IMR-90 (cell line): Measurements from ENCODE around the gene EFHD2. TPM values are rescaled to one million over a fixed set of nuclear protein-coding genes. Genes with fewer than 3 reads are reported as not detected.
A peak's percentile ranks its signal among the peaks of the same experiment; 100 is the strongest.

Experiments
- ATAC-seq: fragments of 200-7000 bp; cut with Tn5 transposase; 2 replicates; pipeline ENCODE4 v1.9.1; 2020; ENCODE audit warnings: low read depth, mild to moderate bottlenecking, moderate library complexity
- BruUV-seq: library from RNA; stranded (reverse); fragments of 400-500 nt; replicated peaks from 2 replicates; lab custom pipeline; 2021; lab: Mats Ljungman, UMichigan
- CTCF ChIA-PET: fragments of 300-600 bp; formaldehyde crosslinking; extraction: SDS; loops from one replicate; lab custom pipeline; 2021; ENCODE audit warnings: antibody characterized with exemption; lab: Yijun Ruan, JAX
- POLR2A ChIA-PET: fragments of 300-600 bp; sonication (Branson Sonifier 250); formaldehyde crosslinking; loops from one replicate; lab custom pipeline; 2022; ENCODE audit warnings: antibody characterized with exemption; ENCODE audit not compliant: unreplicated experiment; lab: Charles Lee
- DNase-seq: peaks from one replicate; pipeline ENCODE4 v3.0.0; 2013
- H2AFZ ChIP-seq: replicated peaks from 2 replicates; pipeline ENCODE3; 2013; ENCODE audit warnings: low read length, mild to moderate bottlenecking; ENCODE audit not compliant: poor library complexity
- H2AK5ac ChIP-seq: 2 replicates; pipeline ENCODE4 v1.6.1; 2013; ENCODE audit warnings: low read depth, low read length, inconsistent platforms
- H2AK9ac ChIP-seq: replicated peaks from 2 replicates; pipeline ENCODE3; 2013; ENCODE audit warnings: mild to moderate bottlenecking, low read depth, low read length, moderate library complexity; ENCODE audit not compliant: poor library complexity
- H2BK120ac ChIP-seq: 2 replicates; pipeline ENCODE4 v1.6.1; 2013; ENCODE audit warnings: low read depth, low read length, inconsistent platforms
- H2BK15ac ChIP-seq: 3 replicates; pipeline ENCODE4 v1.6.1; 2013; ENCODE audit warnings: low read depth, low read length, inconsistent platforms
- H2BK20ac ChIP-seq: 2 replicates; pipeline ENCODE4 v1.6.1; 2013; ENCODE audit warnings: low read depth, mild to moderate bottlenecking, inconsistent platforms, low read length, moderate library complexity
- H2BK5ac ChIP-seq: 2 replicates; pipeline ENCODE4 v1.6.1; 2013; ENCODE audit warnings: mild to moderate bottlenecking, low read depth, low read length, inconsistent platforms; ENCODE audit not compliant: poor library complexity, severe bottlenecking
- H3K14ac ChIP-seq: replicated peaks from 2 replicates; pipeline ENCODE4 v1.6.1; 2013; ENCODE audit warnings: low read depth, low read length, inconsistent platforms
- H3K18ac ChIP-seq: 2 replicates; pipeline ENCODE4 v1.6.1; 2013; ENCODE audit warnings: low read depth, low read length, control low read depth
- H3K23ac ChIP-seq: 2 replicates; pipeline ENCODE4 v1.6.1; 2013; ENCODE audit warnings: low read depth, low read length, inconsistent platforms
- H3K27ac ChIP-seq: 2 replicates; pipeline ENCODE4 v1.5.1; 2013; ENCODE audit warnings: mild to moderate bottlenecking, control low read depth, low read length; ENCODE audit not compliant: insufficient read depth
- H3K27me3 ChIP-seq: 2 replicates; pipeline ENCODE4 v1.6.1; 2013; ENCODE audit warnings: low read length; ENCODE audit not compliant: control insufficient read depth, insufficient read depth
- H3K36me3 ChIP-seq: 2 replicates; pipeline ENCODE4 v1.6.1; 2013; ENCODE audit warnings: low read length, mixed read lengths; ENCODE audit not compliant: control insufficient read depth, insufficient read depth
- H3K4ac ChIP-seq: 2 replicates; pipeline ENCODE4 v1.6.1; 2013; ENCODE audit warnings: low read depth, low read length, inconsistent platforms
- H3K4me1 ChIP-seq: 2 replicates; pipeline ENCODE4 v1.6.1; 2013; ENCODE audit warnings: low read length, mixed read lengths; ENCODE audit not compliant: control insufficient read depth, insufficient read depth
- H3K4me2 ChIP-seq: 2 replicates; pipeline ENCODE4 v1.6.1; 2013; ENCODE audit warnings: low read depth, mild to moderate bottlenecking, control low read depth, low read length, moderate library complexity
- H3K4me3 ChIP-seq: 2 replicates; pipeline ENCODE4 v1.5.1; 2013; ENCODE audit warnings: low read depth, mild to moderate bottlenecking, control low read depth, low read length, moderate library complexity; ENCODE audit not compliant: insufficient read depth
- H3K56ac ChIP-seq: 2 replicates; pipeline ENCODE4 v1.6.1; 2013; ENCODE audit warnings: low read length, inconsistent platforms; ENCODE audit not compliant: insufficient read depth; ENCODE audit errors: extremely low read depth
- H3K79me1 ChIP-seq, 2 experiments: 2 replicates each; pipeline ENCODE4 v1.6.1; 2013; ENCODE audit warnings: low read length in 2 of 2, inconsistent platforms in 1 of 2, low read depth in 1 of 2
- H3K9ac ChIP-seq: 2 replicates; pipeline ENCODE4 v1.6.1; 2013; ENCODE audit warnings: low read depth, low read length, control low read depth
- H3K9me1 ChIP-seq: 2 replicates; pipeline ENCODE4 v1.6.1; 2013; ENCODE audit warnings: low read length, inconsistent platforms; ENCODE audit not compliant: insufficient read depth
- H3K9me3 ChIP-seq: 2 replicates; pipeline ENCODE4 v1.6.1; 2013; ENCODE audit warnings: low read length; ENCODE audit not compliant: control insufficient read depth, insufficient read depth
- H4K20me1 ChIP-seq: 2 replicates; pipeline ENCODE4 v1.6.1; 2013; ENCODE audit warnings: low read length, inconsistent platforms; ENCODE audit not compliant: insufficient read depth
- H4K5ac ChIP-seq: 2 replicates; pipeline ENCODE4 v1.6.1; 2013; ENCODE audit warnings: mild to moderate bottlenecking, low read depth, low read length, control low read depth
- H4K8ac ChIP-seq, 2 experiments: 2 replicates each; pipeline ENCODE4 v1.6.1; 2013; ENCODE audit warnings: low read depth in 2 of 2, low read length in 2 of 2, control low read depth in 1 of 2, inconsistent platforms in 1 of 2
- H4K91ac ChIP-seq: 2 replicates; pipeline ENCODE4 v1.6.1; 2013; ENCODE audit warnings: low read depth, low read length, inconsistent platforms; ENCODE audit not compliant: insufficient read depth
- BHLHE40 ChIP-seq: fragments of 150-350 bp; IDR thresholded peaks from 2 replicates; pipeline ENCODE4 v1.6.1; 2016; ENCODE audit warnings: mild to moderate bottlenecking, low read depth, low read length
- CEBPB ChIP-seq: IDR thresholded peaks from 2 replicates; pipeline ENCODE4 v1.6.1; 2012; ENCODE audit warnings: low read depth, low read length, improper control_type of control experiment
- CHD1 ChIP-seq: IDR thresholded peaks from 2 replicates; pipeline ENCODE4 v1.6.1; 2012; ENCODE audit warnings: low read depth, low read length, improper control_type of control experiment
- FOS ChIP-seq: fragments of 150-350 bp; IDR thresholded peaks from 2 replicates; pipeline ENCODE4 v1.6.1; 2016; ENCODE audit warnings: low read depth, low read length
- MAFK ChIP-seq: IDR thresholded peaks from 2 replicates; pipeline ENCODE4 v1.6.1; 2012; ENCODE audit warnings: low read depth, low read length, improper control_type of control experiment
- MAZ ChIP-seq: IDR thresholded peaks from 2 replicates; pipeline ENCODE4 v1.6.1; 2012; ENCODE audit warnings: low read depth, mild to moderate bottlenecking, low read length, improper control_type of control experiment, moderate library complexity, borderline replicate concordance
- NFE2L2 ChIP-seq: fragments of 150-350 bp; IDR thresholded peaks from 2 replicates; pipeline ENCODE4 v1.6.1; 2016; ENCODE audit warnings: low read depth, mild to moderate bottlenecking, low read length
- POLR2A ChIP-seq: IDR thresholded peaks from 2 replicates; pipeline ENCODE4 v1.6.1; 2012; ENCODE audit warnings: mild to moderate bottlenecking, low read depth, low read length
- RAD21 ChIP-seq: IDR thresholded peaks from 2 replicates; pipeline ENCODE4 v1.6.1; 2012; ENCODE audit warnings: low read length, improper control_type of control experiment
- RFX5 ChIP-seq: IDR thresholded peaks from 2 replicates; pipeline ENCODE4 v1.8.0; 2012; ENCODE audit warnings: low read depth, mild to moderate bottlenecking, low read length, moderate library complexity
- SMC3 ChIP-seq: fragments of 150-350 bp; IDR thresholded peaks from 2 replicates; pipeline ENCODE4 v1.6.1; 2016; ENCODE audit warnings: low read depth, mild to moderate bottlenecking, antibody characterized with exemption, low read length, moderate library complexity
- WGBS, 2 experiments: methylation state at CpG; one replicate each; pipeline versions ENCODE4 v1.1.5 to v1.1.7; 2013; ENCODE audit warnings: missing lambda C conversion rate in 2 of 2; ENCODE audit not compliant: insufficient read length in 1 of 2; ENCODE audit errors: extremely low coverage in 2 of 2; 5-methylcytosine and 5-hydroxymethylcytosine counted together
- dilution Hi-C: fragments of 300-500 bp; cut with HindIII; formaldehyde crosslinking; loops from one replicate; pipeline ENCODE4 v1.14.3; 2018; ENCODE audit warnings: low sequenced_read_pairs; ENCODE audit not compliant: unreplicated experiment
- in situ Hi-C: fragments of 300-500 bp; cut with MboI; formaldehyde crosslinking; loops from 3 replicates; pipeline ENCODE4 v1.14.3; 2019; ENCODE audit warnings: low sequenced_read_pairs, inconsistent platforms, mixed read lengths
- intact Hi-C: fragments of 100-400 bp; cut with micrococcal nuclease; formaldehyde crosslinking; loops from 2 replicates; pipeline ENCODE4 v1.10.0; 2022
- polyA plus RNA-seq, 3 experiments: library from polyadenylated mRNA; depleted of rRNA; stranded (reverse); fragments of >200 nt; gene quantifications; 2 replicates each; pipeline ENCODE4 v1.2.3, GENCODE V29; 2012; ENCODE audit warnings: low replicate concordance in 1 of 3
- total RNA-seq: library from RNA; depleted of rRNA; stranded (reverse); fragments of >200 nt; gene quantifications from 2 replicates; pipeline ENCODE4 v1.2.3, GENCODE V29; 2012
- TF ChIP-seq, protein P1 (sequence below): fragments of 150-350 bp; IDR thresholded peaks from 2 replicates; pipeline ENCODE4 v1.6.1; 2017; ENCODE audit warnings: mild to moderate bottlenecking, antibody characterized with exemption, low read length, low read depth
- TF ChIP-seq, protein P2 (sequence below): conservative IDR thresholded peaks from 2 replicates; pipeline ENCODE4 v1.5.1; 2012; ENCODE audit warnings: mild to moderate bottlenecking, low read depth, low read length, improper control_type of control experiment

The EFHD2 gene
- total and polyA plus RNA-seq, 2 of the 4 experiments (the other 2 are of a cell fraction): 22.6 to 58.9 TPM

DNA sequence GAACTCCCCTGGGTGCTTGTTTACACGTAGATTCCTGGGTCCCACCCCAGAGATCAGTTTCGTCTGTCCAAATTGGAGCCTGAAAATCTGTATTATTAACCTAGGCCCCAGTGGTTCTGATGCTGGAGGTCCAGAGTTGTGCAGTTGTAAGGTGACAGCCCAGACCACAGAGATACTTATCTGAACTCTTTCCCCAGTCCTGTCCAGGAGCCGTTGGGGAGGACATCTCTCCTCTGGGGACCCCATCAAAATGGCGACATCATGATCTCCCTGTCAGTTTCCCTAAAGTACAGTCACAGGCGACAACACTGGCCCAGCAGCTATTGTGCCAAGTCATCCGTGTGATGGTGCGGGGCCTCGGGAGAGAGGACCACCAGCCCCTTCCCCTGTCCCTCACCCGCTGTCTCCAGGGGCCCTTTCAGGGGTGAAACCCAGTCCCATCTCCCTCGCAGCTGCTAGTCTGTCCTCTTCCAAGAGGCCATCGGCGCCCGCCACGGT is 749 bp upstream of the EFHD2 start:
- no peak overlapping the region for H3K14ac ChIP-seq
- H2AFZ ChIP-seq: peak overlapping the region; percentile 97
- peaks cover 9 to 37% of the 10 kb centered on the region in 2 experiments; a peak in 3 of 4 replicates for H3K79me1 ChIP-seq
- H3K23ac ChIP-seq: no peak overlapping the region
- no peak for DNase-seq
- peak overlapping the region; percentile 81 for H3K4me2 ChIP-seq
- H4K91ac ChIP-seq: no peak overlapping the region
- H2AK5ac ChIP-seq: no peak overlapping the region
- no peak overlapping the region for H2BK120ac ChIP-seq
- no peak overlapping the region for H3K56ac ChIP-seq
- CTCF ChIA-PET: no interaction called here
- 11% methylated on average over 7 of the region's 14 CpGs; no CpG with 5 or more reads in 1 of the 2 experiments for WGBS, 2 experiments
- H3K9me1 ChIP-seq: peaks cover 15% of the 10 kb centered on the region; the same call in 1 of the 2 replicates
- no peak overlapping the region for H3K18ac ChIP-seq
- no peak overlapping the region for H3K27ac ChIP-seq
- peaks cover 25% of the 10 kb centered on the region for H4K20me1 ChIP-seq
- H2BK15ac ChIP-seq: no peak overlapping the region
- peak overlapping the region; percentile 25; the same call in 1 of the 2 replicates for H3K4ac ChIP-seq
- in situ Hi-C loops (no loop called here), dilution Hi-C loops (no loop called here), intact Hi-C loops (loop anchor here (2.0 kb wide), 1 partner anchor 76 kb away; no protein-coding TSS in a partner anchor)
- H3K27me3 ChIP-seq: no peaks in the 10 kb centered on the region
- H4K5ac ChIP-seq: no peak overlapping the region
- no TSS peak for BruUV-seq
- peak overlapping the region; percentile 59 for H2AK9ac ChIP-seq
- POLR2A ChIA-PET: no interaction called here
- peaks cover 25% of the 10 kb centered on the region for H3K4me1 ChIP-seq
- peak overlapping the region; percentile 99 for H3K4me3 ChIP-seq
- no peak overlapping the region for H2BK5ac ChIP-seq
- H4K8ac ChIP-seq: peak overlapping the region in 1 of 2 experiments; percentile 26; a peak in 1 of 4 replicates
- no peak for TF ChIP-seq RFX5
- no peak for TF ChIP-seq NFE2L2
- no peak for TF ChIP-seq CHD1
- TF ChIP-seq, protein P1, sequence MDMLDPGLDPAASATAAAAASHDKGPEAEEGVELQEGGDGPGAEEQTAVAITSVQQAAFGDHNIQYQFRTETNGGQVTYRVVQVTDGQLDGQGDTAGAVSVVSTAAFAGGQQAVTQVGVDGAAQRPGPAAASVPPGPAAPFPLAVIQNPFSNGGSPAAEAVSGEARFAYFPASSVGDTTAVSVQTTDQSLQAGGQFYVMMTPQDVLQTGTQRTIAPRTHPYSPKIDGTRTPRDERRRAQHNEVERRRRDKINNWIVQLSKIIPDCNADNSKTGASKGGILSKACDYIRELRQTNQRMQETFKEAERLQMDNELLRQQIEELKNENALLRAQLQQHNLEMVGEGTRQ: no peak
- no peak for TF ChIP-seq POLR2A
- TF ChIP-seq SMC3: no peak
- TF ChIP-seq FOS: no peak
- no peak for TF ChIP-seq MAZ
- TF ChIP-seq BHLHE40: no peak
- TF ChIP-seq, protein P2, sequence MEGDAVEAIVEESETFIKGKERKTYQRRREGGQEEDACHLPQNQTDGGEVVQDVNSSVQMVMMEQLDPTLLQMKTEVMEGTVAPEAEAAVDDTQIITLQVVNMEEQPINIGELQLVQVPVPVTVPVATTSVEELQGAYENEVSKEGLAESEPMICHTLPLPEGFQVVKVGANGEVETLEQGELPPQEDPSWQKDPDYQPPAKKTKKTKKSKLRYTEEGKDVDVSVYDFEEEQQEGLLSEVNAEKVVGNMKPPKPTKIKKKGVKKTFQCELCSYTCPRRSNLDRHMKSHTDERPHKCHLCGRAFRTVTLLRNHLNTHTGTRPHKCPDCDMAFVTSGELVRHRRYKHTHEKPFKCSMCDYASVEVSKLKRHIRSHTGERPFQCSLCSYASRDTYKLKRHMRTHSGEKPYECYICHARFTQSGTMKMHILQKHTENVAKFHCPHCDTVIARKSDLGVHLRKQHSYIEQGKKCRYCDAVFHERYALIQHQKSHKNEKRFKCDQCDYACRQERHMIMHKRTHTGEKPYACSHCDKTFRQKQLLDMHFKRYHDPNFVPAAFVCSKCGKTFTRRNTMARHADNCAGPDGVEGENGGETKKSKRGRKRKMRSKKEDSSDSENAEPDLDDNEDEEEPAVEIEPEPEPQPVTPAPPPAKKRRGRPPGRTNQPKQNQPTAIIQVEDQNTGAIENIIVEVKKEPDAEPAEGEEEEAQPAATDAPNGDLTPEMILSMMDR: no peak
- TF ChIP-seq CEBPB: no peak
- TF ChIP-seq RAD21: no peak
- no peak for TF ChIP-seq MAFK
- no peaks in the 10 kb centered on the region for H3K9me3 ChIP-seq
- H3K36me3 ChIP-seq: peaks cover under 1% of the 10 kb centered on the region; the same call in 1 of the 2 replicates
- H3K9ac ChIP-seq: peak overlapping the region; percentile 58; the same call in 1 of the 2 replicates
- no peak for ATAC-seq
- H2BK20ac ChIP-seq: no peak overlapping the region
